ENCODE results near the gene KCTD10. TPM values are rescaled to one million over a fixed set of nuclear protein-coding genes. Genes with fewer than 3 reads are reported as not detected.

Gene KCTD10
- total and polyA plus RNA-seq, 9 of the 15 experiments (the other 6 are each of a cell fraction or from before 2014, with no cell fraction given) = 1.9 to 37.5 (median 15.7) TPM

GRCh38 chr12:109461049-109461845, 15.9 kb downstream of the KCTD10 start (continued):
- TF ChIP-seq ZFX (CRISPR knock-in tag; IDR thresholded peaks at IDR 0.05) (peak; percentile 41; the same call in 1 of the 2 replicates), SMAD2 (IDR thresholded peaks at IDR 0.05; ENCODE audit: low read depth, low read length) (no peak), ZNF143 (CRISPR knock-in tag; IDR thresholded peaks at IDR 0.05) (peak; percentile 69; the same call in 1 of the 2 replicates), RBM17 (IDR thresholded peaks at IDR 0.05; ENCODE audit: borderline replicate concordance, low read depth, low read length) (no peak), WHSC1 (IDR thresholded peaks at IDR 0.05; ENCODE audit: low read length) (no peak), ZNF766 (CRISPR knock-in tag; conservative IDR thresholded peaks at IDR 0.05) (peak; percentile 83), CBX8 (IDR thresholded peaks at IDR 0.05; ENCODE audit: borderline replicate concordance, extremely low read depth, low read depth, low read length, poor library complexity, severe bottlenecking) (no peak), CLOCK (CRISPR knock-in tag; IDR thresholded peaks at IDR 0.05; ENCODE audit: borderline replicate concordance) (no peak), BRD4 (IDR thresholded peaks at IDR 0.05) (no peak), SUPT5H (IDR thresholded peaks at IDR 0.05) (no peak), SMARCC2 (IDR thresholded peaks at IDR 0.05; ENCODE audit: low read depth) (no peak), ZNF121 (CRISPR knock-in tag; conservative IDR thresholded peaks at IDR 0.05) (no peak), NCOA4 (IDR thresholded peaks at IDR 0.05; ENCODE audit: partially characterized antibody) (no peak)
- TF ChIP-seq, protein P1, sequence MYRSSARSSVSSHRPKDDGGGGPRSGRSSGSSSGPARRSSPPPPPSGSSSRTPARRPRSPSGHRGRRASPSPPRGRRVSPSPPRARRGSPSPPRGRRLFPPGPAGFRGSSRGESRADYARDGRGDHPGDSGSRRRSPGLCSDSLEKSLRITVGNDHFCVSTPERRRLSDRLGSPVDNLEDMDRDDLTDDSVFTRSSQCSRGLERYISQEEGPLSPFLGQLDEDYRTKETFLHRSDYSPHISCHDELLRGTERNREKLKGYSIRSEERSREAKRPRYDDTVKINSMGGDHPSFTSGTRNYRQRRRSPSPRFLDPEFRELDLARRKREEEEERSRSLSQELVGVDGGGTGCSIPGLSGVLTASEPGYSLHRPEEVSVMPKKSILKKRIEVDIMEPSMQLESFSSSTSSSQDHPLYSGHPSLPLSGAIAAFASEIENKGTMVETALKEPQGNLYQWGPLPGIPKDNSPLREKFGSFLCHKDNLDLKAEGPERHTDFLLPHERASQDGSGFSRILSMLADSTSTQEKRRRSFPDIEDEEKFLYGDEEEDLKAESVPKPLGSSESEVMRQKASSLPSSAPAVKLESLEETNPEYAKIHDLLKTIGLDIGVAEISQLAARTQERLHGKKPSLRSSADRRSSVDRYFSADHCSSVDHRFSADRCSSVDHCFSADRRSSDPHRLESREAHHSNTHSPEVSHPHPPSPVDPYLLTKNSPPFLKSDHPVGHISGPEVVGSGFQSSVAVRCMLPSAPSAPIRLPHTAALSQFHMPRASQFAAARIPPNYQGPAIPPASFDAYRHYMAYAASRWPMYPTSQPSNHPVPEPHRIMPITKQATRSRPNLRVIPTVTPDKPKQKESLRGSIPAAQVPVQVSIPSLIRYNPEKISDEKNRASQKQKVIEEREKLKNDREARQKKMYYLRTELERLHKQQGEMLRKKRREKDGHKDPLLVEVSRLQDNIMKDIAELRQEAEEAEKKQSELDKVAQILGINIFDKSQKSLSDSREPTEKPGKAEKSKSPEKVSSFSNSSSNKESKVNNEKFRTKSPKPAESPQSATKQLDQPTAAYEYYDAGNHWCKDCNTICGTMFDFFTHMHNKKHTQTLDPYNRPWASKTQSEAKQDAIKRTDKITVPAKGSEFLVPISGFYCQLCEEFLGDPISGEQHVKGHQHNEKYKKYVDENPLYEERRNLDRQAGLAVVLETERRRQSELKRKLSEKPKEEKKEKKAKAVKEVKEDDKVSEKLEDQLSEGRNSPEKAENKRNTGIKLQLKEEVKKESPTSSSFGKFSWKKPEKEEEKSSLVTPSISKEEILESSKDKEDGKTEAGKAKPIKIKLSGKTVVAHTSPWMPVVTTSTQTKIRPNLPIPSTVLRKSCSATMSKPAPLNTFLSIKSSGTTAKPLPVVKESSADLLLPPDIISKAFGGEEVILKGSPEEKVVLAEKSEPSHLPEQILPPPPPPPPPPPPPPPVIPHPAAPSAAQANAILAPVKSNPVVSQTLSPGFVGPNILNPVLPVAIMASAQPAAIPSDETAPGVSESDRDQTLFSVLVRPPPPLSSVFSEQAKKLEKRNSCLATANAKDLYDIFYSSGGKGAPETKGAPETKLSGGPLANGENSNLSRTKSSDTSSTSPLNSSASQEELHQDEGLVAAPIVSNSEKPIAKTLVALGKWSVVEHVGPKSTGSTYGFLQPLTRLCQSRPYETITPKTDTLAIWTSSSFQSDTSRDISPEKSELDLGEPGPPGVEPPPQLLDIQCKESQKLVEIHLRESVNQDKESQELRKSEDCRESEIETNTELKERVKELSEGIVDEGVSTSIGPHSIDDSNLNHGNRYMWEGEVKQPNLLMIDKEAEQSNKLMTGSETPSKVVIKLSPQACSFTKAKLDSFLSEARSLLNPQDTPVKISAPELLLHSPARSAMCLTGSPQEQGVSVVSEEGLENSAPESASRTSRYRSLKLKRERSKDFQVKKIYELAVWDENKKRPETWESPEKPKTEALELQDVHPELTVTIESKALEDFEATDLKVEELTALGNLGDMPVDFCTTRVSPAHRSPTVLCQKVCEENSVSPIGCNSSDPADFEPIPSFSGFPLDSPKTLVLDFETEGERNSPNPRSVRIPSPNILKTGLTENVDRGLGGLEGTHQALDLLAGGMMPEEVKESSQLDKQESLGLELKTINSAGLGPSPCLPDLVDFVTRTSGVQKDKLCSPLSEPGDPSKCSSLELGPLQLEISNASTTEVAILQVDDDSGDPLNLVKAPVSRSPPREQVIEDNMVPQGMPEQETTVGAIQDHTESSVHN (IDR thresholded peaks at IDR 0.05; ENCODE audit: borderline replicate concordance in 1 of 2, low read depth in 1 of 2) = no peak
- TF ChIP-seq, protein P2, sequence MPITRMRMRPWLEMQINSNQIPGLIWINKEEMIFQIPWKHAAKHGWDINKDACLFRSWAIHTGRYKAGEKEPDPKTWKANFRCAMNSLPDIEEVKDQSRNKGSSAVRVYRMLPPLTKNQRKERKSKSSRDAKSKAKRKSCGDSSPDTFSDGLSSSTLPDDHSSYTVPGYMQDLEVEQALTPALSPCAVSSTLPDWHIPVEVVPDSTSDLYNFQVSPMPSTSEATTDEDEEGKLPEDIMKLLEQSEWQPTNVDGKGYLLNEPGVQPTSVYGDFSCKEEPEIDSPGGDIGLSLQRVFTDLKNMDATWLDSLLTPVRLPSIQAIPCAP (CRISPR knock-in tag; IDR thresholded peaks at IDR 0.05; ENCODE audit: borderline replicate concordance) = no peak
